NT2/D1 (cell line): ENCODE data around the gene RIOX2.

Experiments used
- DNase-seq: peaks from one replicate; pipeline ENCODE4 v3.0.0-alpha.2; 2011; ENCODE audit warnings: low read depth, low spot score
- H3K27me3 ChIP-seq: 2 replicates; pipeline ENCODE4 v1.6.0; 2011; ENCODE audit warnings: mild to moderate bottlenecking; ENCODE audit not compliant: insufficient read length, insufficient read depth
- H3K36me3 ChIP-seq: 2 replicates; pipeline ENCODE4 v1.6.1; 2011; ENCODE audit warnings: mild to moderate bottlenecking, low read length, mixed read lengths; ENCODE audit not compliant: insufficient read depth, insufficient read length
- H3K4me1 ChIP-seq: 2 replicates; pipeline ENCODE4 v1.5.1; 2011; ENCODE audit not compliant: insufficient read depth, insufficient read length
- H3K4me3 ChIP-seq: 2 replicates; pipeline ENCODE4 v1.5.1; 2011; ENCODE audit warnings: low read depth; ENCODE audit not compliant: insufficient read length
- H3K9ac ChIP-seq: 2 replicates; pipeline ENCODE4 v1.6.0; 2011; ENCODE audit warnings: low read depth; ENCODE audit not compliant: insufficient read length
- H3K9me3 ChIP-seq: 2 replicates; pipeline ENCODE4 v1.5.1; 2011; ENCODE audit warnings: mild to moderate bottlenecking, low read length; ENCODE audit not compliant: insufficient read depth
- SUZ12 ChIP-seq: IDR thresholded peaks from 2 replicates; pipeline ENCODE4 v1.6.1; 2011; ENCODE audit not compliant: insufficient read length, insufficient read depth; ENCODE audit errors: extremely low read depth
- YY1 ChIP-seq: IDR thresholded peaks from 2 replicates; pipeline ENCODE4 v1.6.1; 2011; ENCODE audit not compliant: insufficient read length, insufficient read depth
- ZNF274 ChIP-seq: IDR thresholded peaks from 2 replicates; pipeline ENCODE4 v1.6.1; 2011; ENCODE audit warnings: mild to moderate bottlenecking, low read depth, low read length

The RIOX2 gene

GRCh38 chr3:97988784-97989568 lies 16.7 kb upstream of the RIOX2 start:
- H3K4me3 ChIP-seq: no peak overlapping the region
- no peaks in the 10 kb centered on the region for H3K9me3 ChIP-seq
- TF ChIP-seq YY1 (no peak), SUZ12 (no peak)
- H3K27me3 ChIP-seq: no peaks in the 10 kb centered on the region
- DNase-seq: no peak
- no peaks in the 10 kb centered on the region for H3K4me1 ChIP-seq
- H3K36me3 ChIP-seq: no peaks in the 10 kb centered on the region
- no peak overlapping the region for H3K9ac ChIP-seq

GRCh38 chr3:97987306-97987705 lies 15.1 kb upstream of the RIOX2 start:
- Histone ChIP-seq H3K27me3 (no peaks in the 10 kb centered on the region), H3K4me1 (no peaks in the 10 kb centered on the region), H3K4me3 (no peak overlapping the region), H3K36me3 (no peaks in the 10 kb centered on the region), H3K9ac (no peak overlapping the region), H3K9me3 (no peaks in the 10 kb centered on the region)
- no peak for TF ChIP-seq SUZ12
- no peak for TF ChIP-seq ZNF274
- TF ChIP-seq YY1: no peak
- no peak for DNase-seq

GRCh38 chr3:97983933-97984491 lies 11.8 kb upstream of the RIOX2 start:
- Histone ChIP-seq H3K36me3 (no peaks in the 10 kb centered on the region), H3K27me3 (no peaks in the 10 kb centered on the region), H3K9ac (no peak overlapping the region), H3K9me3 (no peaks in the 10 kb centered on the region), H3K4me3 (no peak overlapping the region), H3K4me1 (no peaks in the 10 kb centered on the region)
- no peak for DNase-seq
- TF ChIP-seq ZNF274: no peak
- TF ChIP-seq SUZ12: no peak
- TF ChIP-seq YY1: no peak

GRCh38 chr3:97981886-97982285 lies 9.7 kb upstream of the RIOX2 start:
- Histone ChIP-seq H3K4me3 (no peak overlapping the region), H3K9me3 (no peaks in the 10 kb centered on the region), H3K27me3 (no peaks in the 10 kb centered on the region), H3K4me1 (no peaks in the 10 kb centered on the region), H3K9ac (no peak overlapping the region), H3K36me3 (no peaks in the 10 kb centered on the region)
- DNase-seq: no peak
- TF ChIP-seq SUZ12: no peak
- TF ChIP-seq YY1: no peak
- TF ChIP-seq ZNF274: no peak

- Histone ChIP-seq H3K36me3 (no peaks in the 10 kb centered on the region), H3K4me1 (no peaks in the 10 kb centered on the region), H3K9me3 (no peaks in the 10 kb centered on the region), H3K4me3 (no peak overlapping the region), H3K27me3 (no peaks in the 10 kb centered on the region), H3K9ac (no peak overlapping the region)
- DNase-seq: no peak
- TF ChIP-seq YY1: no peak
- no peak for TF ChIP-seq SUZ12
- no peak for TF ChIP-seq ZNF274
These were observed 7.4 kb upstream of the RIOX2 start for GRCh38 chr3:97979610-97980009.

GRCh38 chr3:97975466-97975865 lies 3.2 kb upstream of the RIOX2 start:
- Histone ChIP-seq H3K36me3 (no peaks in the 10 kb centered on the region), H3K9ac (no peak overlapping the region), H3K9me3 (no peaks in the 10 kb centered on the region), H3K4me1 (no peaks in the 10 kb centered on the region), H3K4me3 (no peak overlapping the region), H3K27me3 (peaks cover 4% of the 10 kb centered on the region)
- TF ChIP-seq ZNF274 (no peak), SUZ12 (no peak), YY1 (no peak)
- DNase-seq: no peak

- Histone ChIP-seq H3K4me1 (no peaks in the 10 kb centered on the region), H3K9ac (no peak overlapping the region), H3K4me3 (no peak overlapping the region), H3K36me3 (no peaks in the 10 kb centered on the region), H3K27me3 (peaks cover 4% of the 10 kb centered on the region), H3K9me3 (no peaks in the 10 kb centered on the region)
- TF ChIP-seq ZNF274 (no peak), YY1 (no peak), SUZ12 (no peak)
- no peak for DNase-seq
These were observed 2.8 kb upstream of the RIOX2 start for GRCh38 chr3:97974996-97975395.
